ENCODE results near the gene MYBBP1A.

The MYBBP1A gene

GRCh38 chr17:4531988-4532736 is 23.0 kb downstream of the MYBBP1A start:
- no peak for DNase-seq (ENCODE audit: low read depth)
- TF ChIP-seq CTCF (IDR thresholded peaks at IDR 0.05; ENCODE audit: low read depth, low read length), result no peak
- TF ChIP-seq MAX (IDR thresholded peaks at IDR 0.05; ENCODE audit: low read depth, low read length), result no peak
- no peak for TF ChIP-seq MYC (IDR thresholded peaks at IDR 0.05; ENCODE audit: low read depth, low read length)
- TF ChIP-seq POLR2A (IDR thresholded peaks at IDR 0.05; ENCODE audit: extremely low read depth, insufficient read length), result no peak
- H3K4me3 ChIP-seq (ENCODE audit: low read depth, low read length), result no peak overlapping the region

- TF ChIP-seq MAX (IDR thresholded peaks at IDR 0.05; ENCODE audit: low read depth, low read length) (no peak), CTCF (IDR thresholded peaks at IDR 0.05; ENCODE audit: low read depth, low read length) (no peak), POLR2A (IDR thresholded peaks at IDR 0.05; ENCODE audit: extremely low read depth, insufficient read length) (no peak), MYC (IDR thresholded peaks at IDR 0.05; ENCODE audit: low read depth, low read length) (no peak)
- DNase-seq (ENCODE audit: low read depth), result no peak
- no peak overlapping the region for H3K4me3 ChIP-seq (ENCODE audit: low read depth, low read length)
Measured at GRCh38 chr17:4530799-4531730, 24.1 kb downstream of the MYBBP1A start.

- DNase-seq (ENCODE audit: low read depth), result no peak
- TF ChIP-seq POLR2A (IDR thresholded peaks at IDR 0.05; ENCODE audit: extremely low read depth, insufficient read length) (no peak), CTCF (IDR thresholded peaks at IDR 0.05; ENCODE audit: low read depth, low read length) (no peak), MYC (IDR thresholded peaks at IDR 0.05; ENCODE audit: low read depth, low read length) (no peak), MAX (IDR thresholded peaks at IDR 0.05; ENCODE audit: low read depth, low read length) (no peak)
- H3K4me3 ChIP-seq (ENCODE audit: low read depth, low read length), result no peak overlapping the region
Measured at GRCh38 chr17:4529533-4530152, 25.5 kb downstream of the MYBBP1A start.

- no peak overlapping the region for H3K4me3 ChIP-seq (ENCODE audit: low read depth, low read length)
- TF ChIP-seq CTCF (IDR thresholded peaks at IDR 0.05; ENCODE audit: low read depth, low read length) (no peak), MAX (IDR thresholded peaks at IDR 0.05; ENCODE audit: low read depth, low read length) (no peak), POLR2A (IDR thresholded peaks at IDR 0.05; ENCODE audit: extremely low read depth, insufficient read length) (no peak), MYC (IDR thresholded peaks at IDR 0.05; ENCODE audit: low read depth, low read length) (no peak)
- DNase-seq (ENCODE audit: low read depth), result no peak
Measured at GRCh38 chr17:4527566-4528125, 27.5 kb downstream of the MYBBP1A start.

- no peak for TF ChIP-seq MYC (IDR thresholded peaks at IDR 0.05; ENCODE audit: low read depth, low read length)
- TF ChIP-seq CTCF (IDR thresholded peaks at IDR 0.05; ENCODE audit: low read depth, low read length), result no peak
- no peak for TF ChIP-seq POLR2A (IDR thresholded peaks at IDR 0.05; ENCODE audit: extremely low read depth, insufficient read length)
- TF ChIP-seq MAX (IDR thresholded peaks at IDR 0.05; ENCODE audit: low read depth, low read length), result no peak
- H3K4me3 ChIP-seq (ENCODE audit: low read depth, low read length), result no peak overlapping the region
- no peak for DNase-seq (ENCODE audit: low read depth)
Measured at GRCh38 chr17:4527134-4527533, 28.1 kb downstream of the MYBBP1A start.

Data from NB4 (cell line).